Bronchial epithelial cell (primary cell): Measurements from ENCODE around the gene CLNK. TPM values are rescaled to one million over a fixed set of nuclear protein-coding genes. Genes with fewer than 3 reads are reported as not detected.

ENCODE experiments used
- DNase-seq: peaks from one replicate; pipeline ENCODE4 v3.0.0-alpha.2; 2010; ENCODE audit warnings: low read depth
- FAIRE-seq: peaks from 2 replicates; lab custom pipeline; 2011; peaks lifted over from hg19 to GRCh38; lab: Jason Lieb, UNC
- H3K27me3 ChIP-seq: 2 replicates; pipeline ENCODE4 v1.5.1; 2011; ENCODE audit warnings: low read length; ENCODE audit not compliant: control insufficient read depth, insufficient read depth
- H3K36me3 ChIP-seq: 2 replicates; pipeline ENCODE4 v1.5.1; 2011; ENCODE audit warnings: low read length; ENCODE audit not compliant: control insufficient read depth, insufficient read depth
- H3K4me3 ChIP-seq: 2 replicates; pipeline ENCODE4 v1.5.1; 2011; ENCODE audit warnings: mild to moderate bottlenecking, low read depth, low read length, control low read depth
- CTCF ChIP-seq: IDR thresholded peaks from 2 replicates; pipeline ENCODE4 v1.5.1; 2011; ENCODE audit warnings: mild to moderate bottlenecking, moderate library complexity, low read length, control low read depth, inconsistent platforms; ENCODE audit not compliant: insufficient read depth, severe bottlenecking
- total RNA-seq: library from RNA; depleted of rRNA; stranded (reverse); fragments of >200 nt; gene quantifications from 2 replicates; pipeline ENCODE4 v1.2.1, GENCODE V29; 2014

Gene CLNK
- not detected in 2 replicates for total RNA-seq

GRCh38 chr4:10684631-10685030 lies at the start of gene CLNK:
TSS of gene CLNK (minus strand) at chr4:10684768. CDS start at chr4:10667869, 16,899 bp downstream.
- Histone ChIP-seq H3K4me3 (no peak within 1 kb of the TSS), H3K36me3 (no peaks in the 10 kb centered on the region), H3K27me3 (no peaks in the 10 kb centered on the region)
- no peak for DNase-seq
- TF ChIP-seq CTCF: no peak
- FAIRE-seq: no peak

GRCh38 chr4:10733481-10734062 lies 49.0 kb upstream of the CLNK start:
- no peak for FAIRE-seq
- H3K36me3 ChIP-seq: no peaks in the 10 kb centered on the region
- no peaks in the 10 kb centered on the region for H3K27me3 ChIP-seq
- H3K4me3 ChIP-seq: no peak overlapping the region
- no peak for TF ChIP-seq CTCF
- no peak for DNase-seq

GRCh38 chr4:10732914-10733415 lies 48.4 kb upstream of the CLNK start:
- no peaks in the 10 kb centered on the region for H3K36me3 ChIP-seq
- H3K4me3 ChIP-seq: no peak overlapping the region
- FAIRE-seq (peak; percentile 7), DNase-seq (no peak)
- no peaks in the 10 kb centered on the region for H3K27me3 ChIP-seq
- TF ChIP-seq CTCF: no peak

GRCh38 chr4:10732235-10732913 lies 47.8 kb upstream of the CLNK start:
- Histone ChIP-seq H3K27me3 (no peaks in the 10 kb centered on the region), H3K36me3 (no peaks in the 10 kb centered on the region), H3K4me3 (no peak overlapping the region)
- FAIRE-seq (no peak), DNase-seq (no peak)
- TF ChIP-seq CTCF: no peak

- TF ChIP-seq CTCF: no peak
- H3K36me3 ChIP-seq: no peaks in the 10 kb centered on the region
- no peak overlapping the region for H3K4me3 ChIP-seq
- FAIRE-seq: no peak
- no peaks in the 10 kb centered on the region for H3K27me3 ChIP-seq
- DNase-seq: no peak
Measured at GRCh38 chr4:10731690-10732089, 47.1 kb upstream of the CLNK start.

GRCh38 chr4:10731162-10731561 lies 46.6 kb upstream of the CLNK start:
- no peak for DNase-seq
- H3K27me3 ChIP-seq: no peaks in the 10 kb centered on the region
- no peak overlapping the region for H3K4me3 ChIP-seq
- H3K36me3 ChIP-seq: no peaks in the 10 kb centered on the region
- no peak for FAIRE-seq
- TF ChIP-seq CTCF: no peak
